Measurements from ENCODE around the gene KCNH6.

The KCNH6 gene

DNA sequence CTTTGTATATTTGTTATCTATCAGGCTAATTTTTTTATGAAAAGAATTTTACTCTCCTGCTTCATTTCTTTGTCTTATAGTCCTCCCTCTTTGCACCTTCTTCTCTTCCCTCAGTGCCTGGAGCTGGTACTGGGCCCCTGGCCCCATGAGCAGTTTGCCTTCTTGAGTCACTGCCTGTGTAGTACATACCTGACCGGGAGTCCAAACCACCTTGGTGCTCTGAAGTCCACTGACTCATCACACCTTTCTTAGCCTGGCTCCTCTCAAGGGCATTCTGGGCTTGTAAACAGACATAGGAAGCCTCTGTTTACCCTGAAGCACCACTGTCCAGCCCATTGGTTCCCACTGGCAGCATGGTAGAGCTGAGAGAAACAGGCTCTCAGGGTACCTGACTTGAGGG is 66.5 kb downstream of the KCNH6 start:
- Histone ChIP-seq H3K4me3 (ENCODE audit: low read length) (no peak overlapping the region), H3K9me3 (ENCODE audit: control insufficient read depth, low read length) (no peaks in the 10 kb centered on the region), H3K4me1 (ENCODE audit: control insufficient read depth, insufficient read depth, low read length) (no peaks in the 10 kb centered on the region), H3K27me3 (ENCODE audit: control insufficient read depth, insufficient read depth, low read length) (no peaks in the 10 kb centered on the region), H3K9ac (ENCODE audit: low read length) (no peak overlapping the region), H3K36me3 (ENCODE audit: control insufficient read depth, insufficient read depth, low read length) (peaks cover 25% of the 10 kb centered on the region)

DNA sequence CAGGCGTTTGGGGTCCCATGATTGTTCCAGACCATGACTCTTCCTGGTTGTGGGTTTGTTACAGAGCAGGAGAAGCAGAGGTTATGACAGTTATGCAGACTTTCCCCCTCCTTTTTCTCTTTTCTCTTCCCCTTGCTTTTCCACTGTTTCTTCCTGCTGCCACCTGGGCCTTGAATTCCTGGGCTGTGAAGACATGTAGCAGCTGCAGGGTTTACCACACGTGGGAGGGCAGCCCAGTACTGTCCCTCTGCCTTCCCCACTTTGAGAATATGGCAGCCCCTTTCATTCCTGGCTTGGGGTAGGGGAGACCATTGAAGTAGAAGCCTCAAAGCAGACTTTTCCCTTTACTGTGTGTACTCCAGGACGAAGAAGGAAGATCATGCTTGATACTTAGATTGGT is 69.6 kb downstream of the KCNH6 start:
- Histone ChIP-seq H3K27me3 (ENCODE audit: control insufficient read depth, insufficient read depth, low read length) (no peaks in the 10 kb centered on the region), H3K4me1 (ENCODE audit: control insufficient read depth, insufficient read depth, low read length) (no peaks in the 10 kb centered on the region), H3K36me3 (ENCODE audit: control insufficient read depth, insufficient read depth, low read length) (peaks cover 17% of the 10 kb centered on the region), H3K9me3 (ENCODE audit: control insufficient read depth, low read length) (no peaks in the 10 kb centered on the region), H3K9ac (ENCODE audit: low read length) (no peak overlapping the region), H3K4me3 (ENCODE audit: low read length) (no peak overlapping the region)

DNA sequence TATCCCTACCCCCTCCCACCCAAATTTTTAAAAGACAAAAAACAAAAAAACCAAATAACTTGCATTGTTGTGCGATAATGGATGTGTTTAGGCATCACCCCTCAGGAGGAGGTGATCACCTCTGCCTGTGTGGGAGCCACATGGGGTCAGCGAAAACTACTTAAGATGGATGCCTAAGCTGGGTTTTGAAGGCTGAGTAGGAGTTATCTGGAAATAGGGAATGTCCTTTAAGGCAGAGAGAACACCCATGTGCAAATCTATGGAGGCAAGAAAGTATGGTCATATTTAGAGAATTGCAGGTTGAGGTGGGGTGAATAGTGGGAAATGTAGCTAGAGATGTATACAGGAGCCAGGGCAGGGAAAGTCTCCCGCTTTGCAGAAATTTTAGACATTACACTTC is 72.0 kb downstream of the KCNH6 start:
- Histone ChIP-seq H3K4me3 (ENCODE audit: low read length) (no peak overlapping the region), H3K9me3 (ENCODE audit: control insufficient read depth, low read length) (no peaks in the 10 kb centered on the region), H3K36me3 (ENCODE audit: control insufficient read depth, insufficient read depth, low read length) (peaks cover 6% of the 10 kb centered on the region), H3K4me1 (ENCODE audit: control insufficient read depth, insufficient read depth, low read length) (peaks cover 3% of the 10 kb centered on the region), H3K9ac (ENCODE audit: low read length) (no peak overlapping the region), H3K27me3 (ENCODE audit: control insufficient read depth, insufficient read depth, low read length) (no peaks in the 10 kb centered on the region)
